ENCODE results near the gene ADARB1. TPM values are rescaled to one million over a fixed set of nuclear protein-coding genes. Genes with fewer than 3 reads are reported as not detected.

The ADARB1 gene
- total RNA-seq, 1 experiment from 2014 or later, result 15.8 TPM

GRCh38 chr21:45055861-45056260 lies 18.5 kb upstream of the ADARB1 start:
- no peak overlapping the region for H2BK120ac ChIP-seq (ENCODE audit: low read depth, low read length, poor library complexity, severe bottlenecking)
- no peak overlapping the region for H3K14ac ChIP-seq (ENCODE audit: insufficient read depth, low read length)
- H4K8ac ChIP-seq (replicated peaks; ENCODE audit: insufficient read length, low read depth, low read length), result no peak overlapping the region
- no peak overlapping the region for H3K27ac ChIP-seq (ENCODE audit: insufficient read length, low read depth, low read length)
- H3K9me3 ChIP-seq (ENCODE audit: control insufficient read depth, low read depth, low read length), result no peaks in the 10 kb centered on the region
- H2BK12ac ChIP-seq (ENCODE audit: insufficient read length, low read depth, low read length), result no peak overlapping the region
- Mint-ChIP-seq H3K4me1 (peaks cover 21 to 32% of the 10 kb centered on the region in 2 experiments), H3K27ac (no peak overlapping the region; a peak in 1 of 7 replicates), H3K36me3 (ENCODE audit: insufficient read depth in 1 of 3, low read depth in 3 of 3) (no peaks in the 10 kb centered on the region), H3K27me3 (ENCODE audit: low read depth) (peaks cover 20% of the 10 kb centered on the region), H3K9me3 (no peaks in the 10 kb centered on the region; a peak in 2 of 5 replicates), H3K4me3 (no peak overlapping the region)
- H3K27me3 ChIP-seq (ENCODE audit: insufficient read depth, low read length), result no peaks in the 10 kb centered on the region; the same call in 1 of the 2 replicates
- H3K79me1 ChIP-seq (ENCODE audit: insufficient read depth, low read depth, low read length, poor library complexity, severe bottlenecking), result no peaks in the 10 kb centered on the region
- H3K23me2 ChIP-seq (ENCODE audit: insufficient read length, low read depth, low read length, poor library complexity, severe bottlenecking), result no peaks in the 10 kb centered on the region
- no peaks in the 10 kb centered on the region for H3K79me2 ChIP-seq (ENCODE audit: insufficient read depth, low read length)
- no peak overlapping the region for H4K5ac ChIP-seq (ENCODE audit: insufficient read length, low read depth, low read length)
- H2AK5ac ChIP-seq (ENCODE audit: insufficient read length, low read length), result no peak overlapping the region
- DNase-seq, result peak; percentile 20
- H2BK15ac ChIP-seq (ENCODE audit: low read depth, low read length), result no peak overlapping the region
- no peak overlapping the region for H3T11ph ChIP-seq (ENCODE audit: low read length)
- no peak overlapping the region for H2AFZ ChIP-seq (ENCODE audit: low read length)
- H2BK5ac ChIP-seq (ENCODE audit: insufficient read length, low read length), result no peak overlapping the region
- H4K20me1 ChIP-seq (ENCODE audit: control insufficient read depth, insufficient read depth, insufficient read length), result no peaks in the 10 kb centered on the region
- no peak overlapping the region for H3K56ac ChIP-seq (ENCODE audit: insufficient read length, low read depth, low read length)
- no peak overlapping the region for H2BK20ac ChIP-seq (ENCODE audit: low read depth, low read length, poor library complexity, severe bottlenecking)
- no peak overlapping the region for H4K91ac ChIP-seq (ENCODE audit: insufficient read length, low read depth, low read length)
- no peak for TF ChIP-seq CTCF (conservative IDR thresholded peaks at IDR 0.05)
- H3K4me2 ChIP-seq (ENCODE audit: insufficient read depth, insufficient read length, low read length), result no peak overlapping the region
- H3K23ac ChIP-seq (ENCODE audit: insufficient read length, low read depth, low read length), result no peak overlapping the region
- no CpG with 5 or more reads among the region's 16 CpGs for WGBS (ENCODE audit: extremely low coverage, insufficient read length, low lambda C conversion rate)
- H3K4ac ChIP-seq (ENCODE audit: low read depth, low read length), result no peak overlapping the region
- no peaks in the 10 kb centered on the region; the same call in 1 of the 2 replicates for H3K4me1 ChIP-seq (ENCODE audit: insufficient read depth, low read length)
- H3K9ac ChIP-seq (ENCODE audit: extremely low read depth, insufficient read length, low read length), result no peak overlapping the region
- no peak overlapping the region for H3K18ac ChIP-seq (ENCODE audit: insufficient read length, low read depth, low read length)
